ENCODE measurements around the gene FNTB. TPM values are rescaled to one million over a fixed set of nuclear protein-coding genes. Genes with fewer than 3 reads are reported as not detected.

Gene FNTB
- total RNA-seq, 1 experiment from 2014 or later = 26.7 TPM

GRCh38 chr14:64990296-64990695 is 3.6 kb downstream of the FNTB start (continued):
- no peak for TF ChIP-seq CTCF (IDR thresholded peaks at IDR 0.05 in 2 of 3, conservative IDR thresholded peaks at IDR 0.05 in 1 of 3; ENCODE audit: borderline replicate concordance in 1 of 3, insufficient read depth in 1 of 3, low read depth in 2 of 3, low read length in 2 of 3)

GRCh38 chr14:64990939-64991338 is 4.2 kb downstream of the FNTB start:
- CTCF ChIA-PET = no interaction called here
- peaks cover 68% of the 10 kb centered on the region for H3K79me2 ChIP-seq (ENCODE audit: insufficient read depth, low read length)
- H3K4me3 ChIP-seq (replicated peaks in 1 of 2; ENCODE audit: low read depth in 1 of 2, low read length in 2 of 2) = no peak overlapping the region
- no TSS peak for BruUV-seq (replicated peaks)
- RAD21 ChIA-PET (ENCODE audit: low non-redundant PET in 1 of 2, low total read pairs in 2 of 2, uncharacterized antibody in 2 of 2, unreplicated experiment in 2 of 2) = no interaction called here
- H3K27ac ChIP-seq (ENCODE audit: low read depth, low read length) = no peak overlapping the region
- H3K9me3 ChIP-seq (ENCODE audit: control insufficient read depth in 1 of 2, insufficient read depth in 1 of 2, low read depth in 1 of 2, low read length in 2 of 2) = no peaks in the 10 kb centered on the region
- TF ChIP-seq ZNF274 (IDR thresholded peaks at IDR 0.05; ENCODE audit: low read depth, low read length) = no peak
- no peak for ATAC-seq
- H2AFZ ChIP-seq (ENCODE audit: low read depth, low read length, poor library complexity, severe bottlenecking) = no peak overlapping the region
- H3K36me3 ChIP-seq (ENCODE audit: control insufficient read depth in 1 of 2, insufficient read depth in 2 of 2, low read length in 2 of 2) = no peaks in the 10 kb centered on the region
- H3K27me3 ChIP-seq (ENCODE audit: insufficient read depth, low read length) = no peaks in the 10 kb centered on the region
- no peak for DNase-seq (ENCODE audit: low read depth, low spot score)
- no peak overlapping the region for H3K9ac ChIP-seq (ENCODE audit: low read length)
- POLR2A ChIA-PET = no interaction called here
- H4K20me1 ChIP-seq (ENCODE audit: insufficient read depth) = no peaks in the 10 kb centered on the region
- no peak overlapping the region for H3K4me2 ChIP-seq (ENCODE audit: low read length)
- intact Hi-C loops (cut with micrococcal nuclease) = no loop called here
- H3K4me1 ChIP-seq (ENCODE audit: control insufficient read depth in 1 of 2, insufficient read depth in 2 of 2, low read length in 2 of 2) = peaks cover 7 to 16% of the 10 kb centered on the region in 2 experiments
- H3K9me2 ChIP-seq (ENCODE audit: insufficient read depth) = no peaks in the 10 kb centered on the region

- H3K9me2 ChIP-seq (ENCODE audit: insufficient read depth) = no peaks in the 10 kb centered on the region
- H3K36me3 ChIP-seq (ENCODE audit: control insufficient read depth in 1 of 2, insufficient read depth in 2 of 2, low read length in 2 of 2) = no peaks in the 10 kb centered on the region
- H2AFZ ChIP-seq (ENCODE audit: low read depth, low read length, poor library complexity, severe bottlenecking) = no peak overlapping the region
- ATAC-seq (no peak), DNase-seq (ENCODE audit: low read depth, low spot score) (no peak)
- no peak overlapping the region for H3K4me3 ChIP-seq (replicated peaks in 1 of 2; ENCODE audit: low read depth in 1 of 2, low read length in 2 of 2)
- no TSS peak for BruUV-seq (replicated peaks)
- intact Hi-C loops (cut with micrococcal nuclease) = no loop called here
- peaks cover 4 to 11% of the 10 kb centered on the region in 2 experiments; a peak in 3 of 4 replicates for H3K4me1 ChIP-seq (ENCODE audit: control insufficient read depth in 1 of 2, insufficient read depth in 2 of 2, low read length in 2 of 2)
- H3K79me2 ChIP-seq (ENCODE audit: insufficient read depth, low read length) = peaks cover 77% of the 10 kb centered on the region
- no peaks in the 10 kb centered on the region for H3K9me3 ChIP-seq (ENCODE audit: control insufficient read depth in 1 of 2, insufficient read depth in 1 of 2, low read depth in 1 of 2, low read length in 2 of 2)
- no peaks in the 10 kb centered on the region for H4K20me1 ChIP-seq (ENCODE audit: insufficient read depth)
- H3K27me3 ChIP-seq (ENCODE audit: insufficient read depth, low read length) = no peaks in the 10 kb centered on the region
- POLR2A ChIA-PET = no interaction called here
- no peak overlapping the region for H3K9ac ChIP-seq (ENCODE audit: low read length)
- RAD21 ChIA-PET (ENCODE audit: low non-redundant PET in 1 of 2, low total read pairs in 2 of 2, uncharacterized antibody in 2 of 2, unreplicated experiment in 2 of 2) = no interaction called here
- no peak overlapping the region for H3K4me2 ChIP-seq (ENCODE audit: low read length)
- H3K27ac ChIP-seq (ENCODE audit: low read depth, low read length) = no peak overlapping the region
- CTCF ChIA-PET = no interaction called here
- TF ChIP-seq ZNF274 (IDR thresholded peaks at IDR 0.05; ENCODE audit: low read depth, low read length) (no peak), CBX3 (IDR thresholded peaks at IDR 0.05; ENCODE audit: low read depth) (no peak), TCF7L2 (IDR thresholded peaks at IDR 0.05; ENCODE audit: borderline replicate concordance, extremely low read depth, insufficient read depth, insufficient read length) (no peak), RAD21 (IDR thresholded peaks at IDR 0.05; ENCODE audit: low read depth) (no peak), EZH2phosphoT487 (IDR thresholded peaks at IDR 0.05; ENCODE audit: borderline replicate concordance) (no peak), CTCF (IDR thresholded peaks at IDR 0.05 in 2 of 3, conservative IDR thresholded peaks at IDR 0.05 in 1 of 3; ENCODE audit: borderline replicate concordance in 1 of 3, insufficient read depth in 1 of 3, low read depth in 2 of 3, low read length in 2 of 3) (no peak), ATF3 (IDR thresholded peaks at IDR 0.05) (no peak), ELF1 (IDR thresholded peaks at IDR 0.05; ENCODE audit: borderline replicate concordance, low read depth) (no peak), SP1 (IDR thresholded peaks at IDR 0.05; ENCODE audit: low read depth) (no peak)
Measured at GRCh38 chr14:64992328-64992885, 5.7 kb downstream of the FNTB start.
